Right hindlimb (tissue), 1 donor: Measurements from ENCODE around the gene AGAP3.

ENCODE experiments used
- DNase-seq: peaks from one replicate; pipeline ENCODE4 v3.0.0-alpha.2; 2018

Gene AGAP3

DNA sequence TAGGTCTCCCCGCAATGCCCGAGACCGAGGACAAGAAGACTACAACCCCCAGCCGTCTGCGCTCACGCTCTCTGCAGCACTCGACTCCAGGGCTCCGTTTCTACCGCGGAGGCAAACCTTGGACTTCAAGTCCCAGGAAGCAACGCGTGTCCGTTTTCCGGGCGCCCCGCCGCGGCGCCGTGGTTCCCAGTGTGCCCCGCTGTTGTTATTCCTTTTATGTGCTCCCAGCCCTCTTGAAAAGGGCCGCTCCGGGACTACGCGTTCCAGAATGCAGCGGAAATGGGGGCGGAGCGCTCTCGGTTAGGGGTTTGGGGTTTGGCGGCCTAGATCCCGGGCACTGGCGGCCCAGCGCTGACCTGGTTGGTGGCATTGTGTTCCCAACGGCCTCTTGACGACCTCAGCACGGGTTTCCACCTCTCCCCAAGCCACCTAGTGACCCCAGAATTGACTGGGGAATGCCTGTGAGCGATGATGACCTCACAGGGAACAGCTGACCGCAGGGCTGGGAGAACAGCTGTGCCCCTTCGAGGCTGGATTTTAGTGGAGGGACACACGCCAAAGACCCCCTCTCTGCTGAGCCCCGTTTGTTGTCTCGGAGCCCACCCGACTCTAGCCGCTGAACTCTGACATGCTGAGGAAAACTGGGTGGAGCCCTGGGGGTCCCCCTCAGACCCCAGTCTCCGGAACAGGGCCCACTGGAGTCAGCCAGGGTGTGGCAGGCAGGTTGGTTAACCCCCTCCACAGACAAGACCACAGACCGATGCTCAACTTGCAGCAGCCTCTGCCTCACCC lies 28.1 kb upstream of the AGAP3 start:
- peak; percentile 99 for DNase-seq

- DNase-seq = peak; percentile 57
Observed at GRCh38 chr7:151058781-151059366, 27.4 kb upstream of the AGAP3 start.

GRCh38 chr7:151059367-151060112 lies 26.7 kb upstream of the AGAP3 start, which contains the start of gene SLC4A2:
TSS of gene SLC4A2 (plus strand) at chr7:151059589. CDS start at chr7:151061988, 2,399 bp downstream.
- DNase-seq = peak; percentile 90

DNA sequence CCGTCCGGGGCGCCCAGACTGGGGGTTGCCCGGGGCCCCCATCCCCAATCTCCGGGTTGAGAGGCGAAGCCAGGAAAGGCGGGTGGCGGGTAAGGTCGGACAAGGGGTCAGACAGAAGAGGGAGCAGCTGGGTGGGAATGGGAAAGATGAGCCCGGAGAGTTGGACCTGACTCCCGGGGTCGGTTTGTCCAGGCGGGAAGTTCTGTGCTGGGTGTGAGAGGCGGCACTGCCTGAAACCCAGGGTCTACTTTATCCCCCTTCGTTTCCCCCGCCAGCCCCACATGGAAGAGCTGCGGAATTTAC lies 26.2 kb upstream of the AGAP3 start:
- no peak for DNase-seq

DNA sequence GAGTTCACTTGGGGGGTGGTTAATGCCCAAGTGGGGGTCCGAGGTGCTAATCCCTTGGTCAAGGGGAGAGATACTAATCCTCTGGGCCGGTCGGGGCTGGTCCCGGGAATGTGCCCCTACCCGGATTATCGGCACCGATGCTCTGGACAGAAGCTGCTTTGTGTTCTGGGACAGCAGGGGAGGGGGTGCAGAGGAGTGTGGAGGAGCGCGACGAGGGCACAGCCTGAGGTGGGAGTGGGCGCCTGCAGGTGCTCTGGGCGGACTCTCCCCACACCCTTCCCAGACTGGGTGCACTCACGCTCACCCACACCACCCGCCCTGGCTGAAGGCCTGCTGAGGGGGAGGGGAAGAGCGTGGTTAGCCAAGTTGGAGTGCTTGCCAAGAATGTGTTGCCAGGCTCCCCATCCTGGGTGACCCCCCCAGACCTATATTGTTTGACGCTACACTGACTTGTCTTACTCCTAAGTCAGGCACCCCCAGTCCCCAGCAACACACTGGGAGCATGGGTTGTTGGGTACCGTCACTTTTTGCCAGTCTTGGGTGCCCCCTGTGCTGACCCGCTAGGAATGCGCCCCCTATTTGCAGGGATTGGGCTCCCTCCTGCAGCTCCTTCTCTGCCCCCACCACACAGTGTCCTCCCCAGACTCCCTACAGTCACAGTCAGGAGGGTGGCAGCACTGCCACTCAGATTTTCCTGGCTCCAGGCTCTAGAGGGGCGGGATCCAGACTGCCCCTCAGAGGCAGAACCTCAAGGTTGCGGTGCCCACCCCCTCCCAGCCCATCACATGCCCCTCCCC lies 25.7 kb upstream of the AGAP3 start:
- DNase-seq = no peak

- DNase-seq = no peak
Observed at GRCh38 chr7:151061213-151062110, 24.8 kb upstream of the AGAP3 start.

GRCh38 chr7:151062111-151062398 lies 24.2 kb upstream of the AGAP3 start:
- no peak for DNase-seq

DNA sequence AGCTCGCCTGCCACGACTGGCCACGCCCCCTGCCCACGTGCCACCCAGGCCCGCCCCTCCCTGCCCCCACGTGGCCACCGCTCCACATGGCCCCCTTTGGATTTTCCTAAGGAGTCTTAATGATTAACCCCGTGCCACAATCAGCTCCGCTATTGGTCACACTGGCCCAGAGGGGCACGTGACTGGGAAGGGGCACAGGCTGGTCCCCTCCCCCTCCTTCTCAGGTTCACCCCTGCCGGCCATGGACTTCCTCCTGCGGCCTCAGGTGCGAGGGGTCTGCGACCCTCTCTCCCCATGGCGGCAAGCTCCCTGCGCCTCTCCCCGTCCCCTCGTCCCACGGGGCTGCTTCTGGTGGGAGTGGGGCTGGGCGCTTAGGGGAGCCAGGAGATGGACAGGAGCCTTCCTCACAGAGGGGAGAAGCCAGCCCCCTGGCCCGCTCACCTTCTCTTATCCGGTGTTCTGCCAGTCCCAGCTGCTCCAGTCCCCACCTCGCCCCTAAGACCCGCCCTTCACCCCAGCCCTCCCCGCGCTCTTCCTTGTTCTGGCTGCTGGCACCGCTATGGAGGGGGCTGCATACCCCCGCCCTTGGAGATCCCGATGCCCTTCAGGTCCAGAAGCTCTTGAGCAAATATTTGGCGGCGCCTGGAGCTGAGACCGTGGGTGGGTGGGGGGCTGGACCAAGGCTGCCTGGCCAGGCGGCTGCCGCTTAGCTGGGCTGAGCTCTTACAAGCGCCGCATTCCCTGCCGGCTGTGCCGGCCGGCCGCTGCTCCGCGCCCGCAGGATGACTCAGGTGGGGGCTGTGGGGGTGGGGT lies 23.7 kb upstream of the AGAP3 start:
- DNase-seq = peak; percentile 57

DNA sequence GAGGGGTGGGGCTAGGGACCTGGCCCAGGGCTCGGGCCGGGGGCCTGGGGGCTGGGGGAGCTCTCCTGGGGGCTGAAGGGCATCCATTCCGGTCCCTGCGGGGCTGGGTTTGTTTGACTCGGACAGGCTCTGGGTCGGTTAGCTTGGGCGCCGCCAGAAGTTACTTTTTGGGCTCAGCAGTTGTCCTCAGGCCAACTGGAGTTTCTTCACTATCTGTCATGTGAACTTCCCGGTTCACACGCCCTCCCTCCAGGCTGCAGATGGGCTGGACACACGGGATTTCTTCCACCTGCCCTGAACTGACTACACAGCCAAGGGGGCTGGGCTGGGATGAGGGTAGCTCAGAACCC lies 23.1 kb upstream of the AGAP3 start:
- DNase-seq = no peak

GRCh38 chr7:151064454-151064853 lies 21.8 kb upstream of the AGAP3 start:
- DNase-seq = no peak

DNA sequence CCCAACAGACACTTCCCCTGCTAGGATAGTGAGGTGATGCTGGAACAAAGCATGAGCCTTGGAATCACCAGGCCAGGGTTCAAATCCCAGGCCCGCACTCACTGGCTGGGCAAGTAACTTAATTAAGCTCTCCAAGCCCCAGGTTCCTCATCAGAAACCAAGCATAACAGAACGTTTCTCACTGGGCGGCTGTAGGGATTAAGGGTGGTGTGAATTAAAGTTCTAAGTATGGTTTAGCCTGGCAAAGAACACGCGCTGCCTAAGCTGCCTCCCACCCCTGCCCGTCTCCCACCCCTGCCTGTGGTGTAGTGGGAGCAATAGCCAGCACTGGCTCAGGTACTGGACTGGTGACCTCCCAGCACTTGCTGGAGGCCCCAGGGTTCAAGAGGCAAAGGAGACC lies 21.3 kb upstream of the AGAP3 start:
- no peak for DNase-seq

DNA sequence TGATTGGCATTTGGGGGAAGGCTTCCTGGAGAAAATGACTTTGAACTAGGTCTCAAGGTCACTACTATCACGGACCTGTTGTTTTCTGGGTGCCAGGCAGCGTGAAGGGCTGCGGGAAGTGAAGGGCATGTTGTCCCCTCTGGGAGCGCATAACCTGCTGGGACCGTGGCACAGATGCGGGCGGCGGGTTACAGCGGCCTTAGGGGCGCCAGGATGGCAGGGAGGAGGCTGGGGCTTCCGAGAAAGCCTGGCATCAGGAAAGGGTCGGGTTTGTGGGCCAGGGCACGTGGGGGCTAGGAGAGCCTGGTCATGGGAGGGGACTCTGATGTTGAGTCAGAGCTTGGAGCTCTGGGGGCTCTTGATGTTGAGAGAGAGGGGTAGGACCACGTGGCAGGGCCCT lies 20.8 kb upstream of the AGAP3 start:
- no peak for DNase-seq

- no peak for DNase-seq
Observed at GRCh38 chr7:151066273-151066974, 19.9 kb upstream of the AGAP3 start.

DNA sequence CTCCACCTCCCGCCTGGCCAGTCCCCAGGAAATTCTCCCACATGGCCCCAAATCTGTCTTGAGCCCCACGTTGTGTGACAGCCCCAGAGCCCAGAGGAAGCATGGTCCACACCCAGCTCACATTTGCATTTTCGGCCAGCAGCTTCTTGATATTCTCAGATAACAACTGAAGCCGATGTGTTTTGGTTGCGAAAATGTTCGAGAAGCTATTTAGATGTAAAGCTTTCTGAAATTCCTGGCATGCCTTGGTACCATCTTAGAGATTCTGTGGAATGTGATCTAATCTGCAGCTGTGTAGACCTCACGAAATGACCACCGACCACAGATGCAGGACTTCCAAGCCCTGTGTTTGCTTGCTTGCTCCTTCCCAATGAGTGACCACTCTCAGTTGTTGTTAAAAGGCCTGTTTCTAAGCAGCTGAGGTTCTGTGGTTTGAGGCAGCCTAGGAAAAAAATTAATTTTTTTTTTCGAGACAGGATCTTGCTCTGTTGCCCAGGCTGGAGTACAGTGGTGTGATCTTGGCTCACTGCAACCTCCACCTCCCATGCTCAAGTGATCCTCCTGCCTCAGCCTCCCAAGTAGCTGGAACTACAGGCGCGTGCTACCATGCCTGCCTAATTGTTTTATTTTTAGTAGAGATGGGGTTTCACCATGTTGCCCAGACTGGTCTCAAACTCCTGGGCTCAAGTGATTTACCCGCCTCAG lies 18.1 kb upstream of the AGAP3 start:
- no peak for DNase-seq

- no peak for DNase-seq
Observed at GRCh38 chr7:151069841-151070573, 16.3 kb upstream of the AGAP3 start.

- no peak for DNase-seq
Observed at GRCh38 chr7:151070574-151070960, 15.7 kb upstream of the AGAP3 start.

GRCh38 chr7:151071032-151071866 lies 15.0 kb upstream of the AGAP3 start:
- DNase-seq = no peak

- DNase-seq = no peak
Observed at GRCh38 chr7:151073990-151074389, 12.3 kb upstream of the AGAP3 start.
